GM20000 (cell line): ENCODE measurements around the gene HSF5.

Experiments used
- DNase-seq: peaks from one replicate; pipeline ENCODE4 v3.0.0; 2012; ENCODE audit warnings: low spot score
- CTCF ChIP-seq: IDR thresholded peaks from 2 replicates; pipeline ENCODE4 v1.5.1; 2012; ENCODE audit warnings: mild to moderate bottlenecking, control low read depth; ENCODE audit errors: extremely low read depth, missing control alignments

The HSF5 gene

DNA sequence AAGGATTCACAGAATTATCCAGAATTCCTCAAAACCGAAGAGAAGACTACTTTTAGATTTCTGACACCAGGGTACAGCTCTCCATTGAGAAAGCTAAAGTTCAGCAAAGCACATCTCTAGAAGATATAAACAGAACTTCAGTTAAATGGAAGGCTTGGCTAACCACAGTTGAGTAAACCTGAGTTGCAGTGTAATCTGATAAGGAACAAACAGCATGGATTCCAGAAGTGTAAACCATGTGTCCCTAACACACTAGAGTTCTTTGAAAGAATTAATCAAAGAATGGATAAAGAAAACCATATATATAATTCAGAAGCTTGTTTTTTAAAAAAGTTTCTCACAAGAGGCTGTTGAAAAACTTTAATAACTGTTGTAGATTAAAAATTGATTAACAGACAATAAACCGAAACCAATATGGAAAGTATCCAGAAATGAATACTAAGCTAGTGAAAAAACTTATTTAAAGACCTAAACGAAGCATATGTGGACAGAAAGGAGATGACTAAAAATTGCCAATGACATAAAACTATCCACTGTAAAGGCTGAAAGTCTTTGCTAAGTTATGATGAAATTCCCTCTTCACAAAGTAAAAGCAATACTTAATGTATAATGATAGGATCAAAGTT, 75.1 kb downstream of the HSF5 start:
- DNase-seq: no peak
- no peak for TF ChIP-seq CTCF

DNA sequence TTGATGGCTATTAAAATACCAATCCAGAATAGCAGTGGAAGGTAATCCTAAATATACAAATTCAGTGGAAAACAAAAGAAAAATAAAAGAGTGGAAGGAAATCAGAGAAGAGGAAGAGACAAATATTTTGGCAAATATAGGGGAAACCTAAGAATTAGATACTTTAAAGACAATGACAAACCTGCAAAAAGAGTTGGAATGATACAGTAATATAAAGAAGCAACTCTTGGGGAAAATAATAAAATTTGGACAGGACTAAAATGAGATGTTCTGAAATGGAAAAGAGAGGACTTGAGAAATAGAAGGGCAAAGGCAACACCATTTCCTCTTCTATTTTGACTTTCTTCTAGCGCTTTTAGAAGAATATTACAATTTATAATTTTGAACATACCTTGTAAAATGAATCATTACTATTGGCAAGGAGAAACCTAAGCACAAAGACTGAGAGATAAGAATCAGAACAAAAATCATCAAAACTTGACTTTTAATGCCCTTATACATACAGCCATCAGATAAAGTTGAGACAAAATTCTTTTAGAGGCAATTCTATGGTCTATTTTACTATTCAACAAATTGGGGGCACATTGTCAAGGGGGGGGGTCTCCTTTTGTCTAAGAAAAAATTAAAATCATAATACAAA, 76.0 kb downstream of the HSF5 start:
- no peak for TF ChIP-seq CTCF
- no peak for DNase-seq

GRCh38 chr17:58411408-58411894, 76.8 kb downstream of the HSF5 start:
- TF ChIP-seq CTCF: no peak

DNA sequence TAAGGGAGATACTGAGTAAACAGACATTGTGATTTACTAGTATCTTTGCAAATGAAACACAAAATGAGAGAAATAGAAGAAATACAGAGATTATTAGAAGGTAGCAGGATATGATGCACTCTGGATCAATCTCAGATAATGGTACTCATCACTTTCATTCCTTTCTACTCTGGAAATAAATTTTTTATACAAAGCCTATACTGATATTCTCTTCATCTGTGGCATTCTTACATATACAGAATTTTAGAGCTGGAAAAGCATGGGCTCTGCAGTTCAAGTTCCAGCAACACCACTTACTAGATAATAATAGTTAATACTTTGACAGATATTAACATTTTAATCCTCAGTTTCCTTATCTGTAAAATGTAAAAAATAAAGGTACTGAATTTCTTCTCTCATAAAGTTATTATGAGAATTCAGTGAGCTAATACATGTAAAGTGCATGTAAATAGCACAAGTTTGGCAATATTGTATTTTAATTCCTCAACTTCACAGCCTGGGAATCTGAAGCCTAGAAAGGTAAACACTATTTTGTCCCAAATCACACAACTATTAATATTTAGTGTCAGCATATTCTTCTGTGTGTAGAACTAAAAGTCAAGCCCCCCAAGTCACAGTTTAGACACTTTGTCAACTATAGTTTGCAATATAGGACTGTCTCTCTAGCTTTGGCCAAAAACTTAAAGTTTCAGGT, 77.3 kb downstream of the HSF5 start:
- no peak for TF ChIP-seq CTCF
- no peak for DNase-seq

More at GRCh38 chr17:58411408-58411894, 76.8 kb downstream of the HSF5 start:
- DNase-seq: no peak

DNA sequence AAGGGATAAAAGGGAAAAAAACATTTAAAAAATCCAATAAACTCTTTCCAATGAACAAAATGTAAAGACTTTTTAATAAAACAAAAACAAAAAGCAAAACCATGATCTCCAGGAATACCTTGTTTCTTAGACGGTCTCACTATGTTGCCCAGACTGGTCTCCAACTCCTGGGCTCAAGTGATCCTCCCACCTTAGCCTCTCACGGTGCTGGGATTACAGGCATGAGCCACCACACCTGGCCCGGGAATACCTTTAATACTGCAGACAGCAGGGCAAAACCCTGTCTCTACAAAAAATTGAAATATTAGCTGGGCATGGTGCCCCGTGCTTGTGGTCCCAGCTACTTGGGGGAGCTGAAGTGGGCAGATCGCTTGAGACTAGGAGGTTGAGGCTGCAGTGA, 78.8 kb downstream of the HSF5 start:
- no peak for DNase-seq
- no peak for TF ChIP-seq CTCF

- no peak for DNase-seq
- no peak for TF ChIP-seq CTCF
These were observed 84.9 kb downstream of the HSF5 start for GRCh38 chr17:58403311-58403710.

GRCh38 chr17:58402679-58403078, 85.5 kb downstream of the HSF5 start:
- DNase-seq: no peak
- TF ChIP-seq CTCF: no peak
